Ascending aorta (tissue), 2 donors: Measurements from ENCODE around the gene CANT1. TPM values are rescaled to one million over a fixed set of nuclear protein-coding genes. Genes with fewer than 3 reads are reported as not detected.
A peak's percentile ranks its signal among the peaks of the same experiment; 100 is the strongest.

Experiments used
- DNase-seq, 2 donors: peaks; one replicate each; pipeline ENCODE4 v3.0.0-alpha.2; 2019; ENCODE audit warnings: low spot score in 2 of 2
- H3K27ac ChIP-seq, 2 donors: fragments of 200-600 bp; sonication (generic); one replicate each; pipeline ENCODE4 v1.5.1; 2016 to 2017; ENCODE audit warnings: mild to moderate bottlenecking in 1 of 2
- H3K27me3 ChIP-seq: fragments of 200-600 bp; sonication (generic); one replicate; pipeline ENCODE4 v1.5.1; 2017
- H3K36me3 ChIP-seq, 2 donors: fragments of 200-600 bp; sonication (generic); one replicate each; pipeline ENCODE4 v1.5.1; 2016
- H3K4me1 ChIP-seq, 2 donors: fragments of 200-600 bp; sonication (generic); one replicate each; pipeline ENCODE4 v1.5.1; 2016 to 2017; ENCODE audit warnings: mild to moderate bottlenecking in 1 of 2
- H3K4me3 ChIP-seq, 2 donors: fragments of 200-600 bp; sonication (generic); one replicate each; pipeline ENCODE4 v1.5.1; 2016 to 2017; ENCODE audit warnings: mild to moderate bottlenecking in 1 of 2
- H3K9me3 ChIP-seq, 2 donors: fragments of 200-600 bp; sonication (generic); one replicate each; pipeline ENCODE4 v1.5.1; 2016
- intact Hi-C: fragments of 100-400 bp; cut with DNase I; formaldehyde crosslinking; loops from one replicate; pipeline ENCODE4 v1.15.1; 2023
- total RNA-seq: library from RNA; depleted of rRNA; stranded (reverse); fragments of >200 nt; gene quantifications from one replicate; pipeline ENCODE4 v1.1.0, GENCODE V29; 2016
- TF ChIP-seq, protein P1 (sequence below), 3 experiments: fragments of 200-600 bp in 2 of 3; fragments of 450-650 bp in 1 of 3; sonication (generic) in 2 of 3; IDR thresholded peaks; one replicate each; pipeline ENCODE4 v1.5.1; 2016 to 2019; ENCODE audit warnings: antibody characterized with exemption in 3 of 3, mild to moderate bottlenecking in 1 of 3, moderate library complexity in 1 of 3

The CANT1 gene
- total RNA-seq, 1 donor from 2014 or later, result 67.2 TPM

DNA sequence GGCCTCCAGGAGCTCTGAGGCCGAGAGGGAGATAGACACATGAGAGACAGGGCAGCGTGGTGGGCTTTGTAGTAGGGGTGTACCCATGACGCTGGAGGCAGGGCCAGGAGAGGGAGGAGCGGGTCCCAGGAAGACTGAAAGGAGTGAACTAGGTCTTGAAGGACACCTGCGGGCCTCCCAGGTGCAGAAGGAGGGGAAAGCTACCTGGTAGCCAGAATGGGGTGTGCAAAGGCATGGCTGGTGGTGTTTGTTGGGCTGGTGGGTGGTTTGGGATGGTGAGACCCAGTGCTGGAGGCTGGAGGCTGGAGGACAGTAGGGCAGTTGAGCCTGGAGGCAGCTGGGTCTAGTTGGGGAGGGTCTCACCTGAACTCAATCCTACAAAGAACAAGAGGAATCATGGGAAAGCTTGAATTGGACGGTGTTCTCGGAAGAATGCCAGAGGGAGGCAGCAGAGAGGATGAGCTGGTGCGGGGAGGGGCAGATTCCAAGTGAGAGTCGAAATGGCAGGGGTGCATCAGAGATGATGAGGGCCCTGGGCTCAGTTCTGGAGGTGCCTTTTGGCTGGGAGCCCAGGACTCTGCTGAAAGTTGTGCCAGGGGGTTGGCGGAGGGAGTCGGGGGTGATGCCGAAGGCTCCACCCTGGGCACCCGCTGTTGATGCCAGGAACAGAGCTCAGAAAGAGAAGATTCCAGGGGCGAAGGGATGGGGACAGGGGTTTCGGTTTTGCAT, 35.6 kb upstream of the CANT1 start:
- DNase-seq, result peak in 1 of 2 donors; percentile 66
- Histone ChIP-seq H3K4me3 (no peak overlapping the region), H3K4me1 (peaks cover 10 to 17% of the 10 kb centered on the region in 2 donors), H3K9me3 (no peaks in the 10 kb centered on the region), H3K27ac (no peak overlapping the region), H3K36me3 (peaks cover 9 to 41% of the 10 kb centered on the region in 2 donors), H3K27me3 (no peaks in the 10 kb centered on the region)
- intact Hi-C loops, result no loop called here
- TF ChIP-seq, protein P1, sequence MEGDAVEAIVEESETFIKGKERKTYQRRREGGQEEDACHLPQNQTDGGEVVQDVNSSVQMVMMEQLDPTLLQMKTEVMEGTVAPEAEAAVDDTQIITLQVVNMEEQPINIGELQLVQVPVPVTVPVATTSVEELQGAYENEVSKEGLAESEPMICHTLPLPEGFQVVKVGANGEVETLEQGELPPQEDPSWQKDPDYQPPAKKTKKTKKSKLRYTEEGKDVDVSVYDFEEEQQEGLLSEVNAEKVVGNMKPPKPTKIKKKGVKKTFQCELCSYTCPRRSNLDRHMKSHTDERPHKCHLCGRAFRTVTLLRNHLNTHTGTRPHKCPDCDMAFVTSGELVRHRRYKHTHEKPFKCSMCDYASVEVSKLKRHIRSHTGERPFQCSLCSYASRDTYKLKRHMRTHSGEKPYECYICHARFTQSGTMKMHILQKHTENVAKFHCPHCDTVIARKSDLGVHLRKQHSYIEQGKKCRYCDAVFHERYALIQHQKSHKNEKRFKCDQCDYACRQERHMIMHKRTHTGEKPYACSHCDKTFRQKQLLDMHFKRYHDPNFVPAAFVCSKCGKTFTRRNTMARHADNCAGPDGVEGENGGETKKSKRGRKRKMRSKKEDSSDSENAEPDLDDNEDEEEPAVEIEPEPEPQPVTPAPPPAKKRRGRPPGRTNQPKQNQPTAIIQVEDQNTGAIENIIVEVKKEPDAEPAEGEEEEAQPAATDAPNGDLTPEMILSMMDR (IDR thresholded peaks at IDR 0.05), result no peak

DNA sequence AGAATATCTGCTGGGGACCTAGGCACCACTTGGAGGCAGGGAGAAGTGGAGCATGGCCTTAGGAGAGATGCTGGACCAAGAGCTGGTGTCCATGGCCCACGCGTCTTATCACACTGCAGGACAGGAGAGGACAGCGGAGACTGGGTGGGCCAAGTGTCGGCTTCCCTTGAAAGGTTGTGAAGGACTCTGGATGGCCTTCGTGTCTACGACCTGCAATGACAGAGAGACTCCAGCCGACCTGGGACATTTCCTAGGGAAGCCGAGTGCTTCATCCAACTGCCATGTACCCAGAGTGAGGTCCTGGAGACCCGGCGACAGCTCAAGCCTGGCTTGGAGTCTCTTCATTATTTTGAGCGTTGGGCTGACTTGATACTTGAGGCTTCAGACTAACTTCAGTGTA, 34.9 kb upstream of the CANT1 start:
- intact Hi-C loops, result no loop called here
- peak in 1 of 2 donors; percentile 60 for DNase-seq
- H3K4me3 ChIP-seq, result no peak overlapping the region
- H3K27me3 ChIP-seq, result no peaks in the 10 kb centered on the region
- TF ChIP-seq, protein P1 (IDR thresholded peaks at IDR 0.05), result no peak
- no peak overlapping the region for H3K27ac ChIP-seq
- peaks cover 9 to 36% of the 10 kb centered on the region in 2 donors for H3K36me3 ChIP-seq
- H3K9me3 ChIP-seq, result no peaks in the 10 kb centered on the region
- peaks cover 10 to 17% of the 10 kb centered on the region in 2 donors for H3K4me1 ChIP-seq

DNA sequence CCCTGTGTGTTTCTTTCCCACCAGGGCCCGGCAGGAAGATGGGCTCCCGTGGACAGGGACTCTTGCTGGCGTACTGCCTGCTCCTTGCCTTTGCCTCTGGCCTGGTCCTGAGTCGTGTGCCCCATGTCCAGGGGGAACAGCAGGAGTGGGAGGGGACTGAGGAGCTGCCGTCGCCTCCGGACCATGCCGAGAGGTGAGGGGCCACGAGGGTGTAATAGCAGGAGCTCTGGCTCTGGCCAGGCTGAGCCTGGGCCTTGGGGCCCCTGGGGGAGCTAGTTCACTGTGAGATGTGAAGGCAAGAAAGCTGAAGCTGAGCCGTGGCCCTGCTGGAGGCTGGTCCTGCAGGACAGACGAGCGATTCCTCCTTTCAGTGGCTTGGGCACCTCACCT, 34.4 kb upstream of the CANT1 start:
- H3K27me3 ChIP-seq, result no peaks in the 10 kb centered on the region
- peaks cover 8 to 31% of the 10 kb centered on the region in 2 donors for H3K36me3 ChIP-seq
- H3K4me1 ChIP-seq, result peaks cover 10 to 17% of the 10 kb centered on the region in 2 donors
- no peak for DNase-seq
- TF ChIP-seq, protein P1 (IDR thresholded peaks at IDR 0.05), result no peak
- H3K9me3 ChIP-seq, result no peaks in the 10 kb centered on the region
- no peak overlapping the region for H3K27ac ChIP-seq
- no peak overlapping the region for H3K4me3 ChIP-seq
- intact Hi-C loops, result loop anchor here (2.0 kb wide), 1 partner anchor 51 kb away; no protein-coding TSS in a partner anchor

DNA sequence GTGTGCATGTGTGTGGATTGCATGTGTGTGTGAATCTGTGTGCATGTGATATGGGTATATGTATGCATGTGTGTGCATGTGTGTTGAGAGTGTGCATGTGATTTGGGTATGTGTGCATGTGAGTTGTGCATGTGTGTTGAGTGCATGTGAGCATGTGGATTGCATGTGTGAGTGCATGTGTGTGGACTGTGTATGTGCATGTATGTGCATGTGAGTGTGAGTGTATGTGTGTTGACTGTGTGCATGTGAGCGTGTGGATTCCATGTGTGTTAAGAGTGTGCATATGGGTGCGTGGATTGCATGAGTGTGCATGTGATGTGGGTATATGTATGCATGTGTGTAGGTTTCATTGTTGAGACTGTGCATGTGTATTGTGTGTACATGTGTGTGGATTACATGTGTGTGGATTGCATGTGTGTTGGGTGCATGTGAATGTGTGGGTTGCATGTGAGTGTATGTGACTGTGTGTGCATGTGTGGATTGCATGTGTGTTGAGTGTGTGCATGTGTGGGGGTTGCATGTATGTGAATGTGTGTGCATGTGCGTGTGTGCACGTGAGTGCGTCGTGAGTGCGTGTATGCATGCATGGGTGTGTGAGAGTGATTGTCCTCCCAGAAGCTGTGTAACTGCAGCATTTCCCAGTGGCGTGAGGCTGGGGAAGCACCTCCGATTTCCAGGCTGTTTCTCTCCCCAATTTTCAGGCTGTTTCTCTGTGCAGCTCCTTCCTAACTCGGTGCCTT, 33.8 kb upstream of the CANT1 start:
- intact Hi-C loops, result loop anchor here (2.0 kb wide), 1 partner anchor 51 kb away; no protein-coding TSS in a partner anchor
- Histone ChIP-seq H3K27ac (no peak overlapping the region), H3K4me1 (peaks cover 10 to 17% of the 10 kb centered on the region in 2 donors), H3K4me3 (no peak overlapping the region), H3K36me3 (peaks cover 4 to 25% of the 10 kb centered on the region in 2 donors), H3K9me3 (no peaks in the 10 kb centered on the region), H3K27me3 (no peaks in the 10 kb centered on the region)
- TF ChIP-seq, protein P1 (IDR thresholded peaks at IDR 0.05), result no peak
- DNase-seq, result peak in 1 of 2 donors; percentile 4

DNA sequence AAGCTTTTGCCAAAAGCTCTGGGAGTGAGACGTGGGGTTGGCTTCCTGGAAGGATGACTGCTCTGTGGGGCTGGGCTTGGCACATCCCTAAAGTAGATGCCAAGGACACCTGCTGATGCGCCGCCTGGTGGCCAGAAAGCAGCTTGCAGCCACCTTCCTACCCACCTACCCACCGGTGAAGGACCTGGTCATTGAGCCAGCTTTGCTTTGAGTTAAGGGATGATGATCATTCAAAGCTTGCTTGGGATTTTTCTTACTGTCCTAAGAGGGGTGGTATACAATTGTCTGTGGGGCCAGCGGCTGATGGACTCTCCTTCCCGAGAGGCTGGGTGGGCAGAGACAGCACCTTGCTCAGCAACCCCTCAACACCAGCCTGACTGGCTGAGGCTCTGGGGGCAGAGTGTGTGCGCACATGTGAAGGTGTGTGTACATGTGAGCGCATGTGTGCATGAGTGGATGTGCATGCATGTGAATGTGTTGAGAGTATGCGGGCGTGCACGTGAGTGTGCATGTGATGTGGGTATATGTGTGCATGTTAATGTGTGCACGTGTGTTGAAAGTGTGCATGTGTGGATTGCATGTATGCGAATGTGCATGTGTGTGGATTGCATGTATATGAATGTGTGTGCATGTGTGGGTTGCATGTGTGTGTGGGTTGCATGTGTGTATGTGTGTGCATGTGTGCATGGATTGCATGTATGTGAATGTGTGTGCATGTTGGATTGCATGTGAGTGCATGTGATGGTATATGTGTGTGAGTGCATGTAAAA, 33.0 kb upstream of the CANT1 start:
- TF ChIP-seq, protein P1 (IDR thresholded peaks at IDR 0.05), result peak; percentile 75 to 79 (median 78)
- peaks cover 4 to 17% of the 10 kb centered on the region in 2 donors for H3K36me3 ChIP-seq
- intact Hi-C loops, result loop anchor here (1.0 to 2.0 kb wide), 2 partner anchors 22 to 50 kb away; no protein-coding TSS in a partner anchor
- peaks cover 10 to 18% of the 10 kb centered on the region in 2 donors for H3K4me1 ChIP-seq
- no peak overlapping the region for H3K27ac ChIP-seq
- no peak overlapping the region for H3K4me3 ChIP-seq
- peak in 1 of 2 donors; percentile 82 for DNase-seq
- no peaks in the 10 kb centered on the region for H3K27me3 ChIP-seq
- H3K9me3 ChIP-seq, result no peaks in the 10 kb centered on the region
